G401.6 (cell line): ENCODE measurements around the gene TCEANC2.

Experiments used
- FAIRE-seq: peaks from 2 replicates; lab custom pipeline; 2012; peaks lifted over from hg19 to GRCh38; lab: Jason Lieb, UNC

TCEANC2 gene

DNA sequence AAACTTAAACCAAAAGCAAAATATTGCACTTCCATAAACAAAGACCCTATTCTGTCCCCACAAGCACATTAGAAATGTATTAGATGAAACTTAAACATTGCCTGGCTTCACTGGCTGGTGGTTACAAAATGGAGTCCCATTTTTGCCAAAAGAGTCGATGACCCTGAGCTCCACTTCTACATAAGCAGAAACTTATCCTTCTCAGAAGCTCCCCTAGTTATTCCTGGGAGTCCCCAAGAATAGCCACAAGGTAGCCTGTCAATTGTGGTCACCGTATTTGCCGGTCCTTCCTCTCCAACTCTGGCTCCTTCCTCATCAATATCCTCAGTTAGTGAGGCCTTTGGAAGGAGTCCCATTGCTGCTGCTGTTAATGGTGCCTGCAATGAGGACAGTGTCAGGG lies 62.1 kb downstream of the TCEANC2 start:
- no peak for FAIRE-seq

DNA sequence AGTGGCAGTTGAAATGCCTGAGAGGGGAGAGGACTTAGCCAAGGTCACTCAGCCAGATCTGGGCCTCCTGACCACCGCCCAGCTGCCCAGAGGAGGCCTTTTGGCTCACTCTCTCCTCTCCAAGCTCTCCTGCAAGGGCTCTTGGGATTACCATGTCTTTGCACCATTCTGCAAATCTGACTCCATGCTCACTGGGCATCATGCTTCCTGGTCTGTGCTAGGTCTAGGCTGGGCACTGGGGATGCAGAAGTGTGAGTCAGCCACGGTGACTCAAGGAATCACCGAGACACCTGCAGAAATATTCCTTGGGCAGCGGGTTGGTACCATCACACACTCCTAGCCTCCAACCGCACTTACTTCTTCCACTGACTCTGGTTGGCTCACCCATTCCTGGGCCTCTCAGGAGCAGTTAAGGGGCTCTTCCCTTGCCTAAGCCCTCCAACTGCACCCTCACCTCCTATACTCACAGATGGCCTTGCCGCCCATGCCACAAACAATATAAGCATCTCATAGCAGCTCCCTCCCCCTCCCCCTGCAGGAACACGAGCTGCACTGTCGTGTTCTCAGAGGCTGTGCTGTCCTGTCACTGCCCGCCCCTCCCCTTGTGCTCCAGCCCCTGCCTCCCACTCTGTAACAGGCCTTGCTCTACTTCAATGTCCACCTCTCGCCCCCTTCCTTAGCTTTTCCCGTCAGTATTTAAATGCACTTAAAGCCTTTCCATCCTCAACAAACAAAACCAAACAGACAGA lies 64.6 kb downstream of the TCEANC2 start:
- FAIRE-seq = no peak

DNA sequence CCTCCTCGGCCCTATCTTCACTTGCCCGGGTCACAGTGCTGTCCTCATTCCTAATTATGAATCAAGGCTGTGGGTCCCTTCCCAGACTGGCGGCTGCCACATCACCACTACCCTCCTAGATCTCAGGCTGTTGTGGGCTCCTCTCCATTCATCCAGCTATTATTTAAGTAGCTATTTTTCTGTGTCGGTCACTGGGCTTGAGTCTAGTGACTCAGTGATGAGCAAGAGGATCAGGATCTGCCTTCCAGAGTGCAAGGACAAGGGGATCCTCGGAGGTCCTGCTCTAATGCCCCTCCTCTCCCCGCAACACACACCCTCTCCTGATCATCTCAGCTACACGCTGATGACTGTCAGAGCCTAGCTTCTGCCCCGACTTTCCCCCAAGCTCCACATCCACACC lies 65.3 kb downstream of the TCEANC2 start:
- no peak for FAIRE-seq

DNA sequence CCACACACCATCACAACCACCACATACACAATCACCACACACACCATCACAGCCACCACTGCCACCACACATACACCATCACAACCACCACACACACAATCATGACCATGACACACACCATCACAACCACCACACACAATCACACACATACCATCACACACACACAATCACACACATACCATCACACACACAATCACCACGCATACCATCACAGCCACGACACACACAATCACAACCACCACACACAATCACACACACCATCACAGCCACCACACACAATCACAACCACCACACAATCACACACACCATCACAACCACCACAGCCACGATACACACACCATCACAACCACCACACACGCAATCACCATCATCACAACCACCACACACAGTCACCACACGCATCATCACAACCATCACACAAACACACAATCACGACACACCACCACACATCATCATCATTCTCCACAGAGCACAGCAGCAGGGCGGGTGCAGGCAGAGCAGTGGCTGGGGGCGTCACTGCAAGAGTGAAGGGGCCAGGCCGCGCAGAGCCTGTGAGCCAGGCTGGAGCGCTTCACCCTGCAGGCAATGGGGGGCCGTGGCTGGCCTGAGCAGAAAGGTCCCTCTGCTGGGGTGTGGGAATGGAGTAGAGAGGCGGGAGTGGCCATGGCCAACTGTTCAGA lies 66.8 kb downstream of the TCEANC2 start:
- no peak for FAIRE-seq

DNA sequence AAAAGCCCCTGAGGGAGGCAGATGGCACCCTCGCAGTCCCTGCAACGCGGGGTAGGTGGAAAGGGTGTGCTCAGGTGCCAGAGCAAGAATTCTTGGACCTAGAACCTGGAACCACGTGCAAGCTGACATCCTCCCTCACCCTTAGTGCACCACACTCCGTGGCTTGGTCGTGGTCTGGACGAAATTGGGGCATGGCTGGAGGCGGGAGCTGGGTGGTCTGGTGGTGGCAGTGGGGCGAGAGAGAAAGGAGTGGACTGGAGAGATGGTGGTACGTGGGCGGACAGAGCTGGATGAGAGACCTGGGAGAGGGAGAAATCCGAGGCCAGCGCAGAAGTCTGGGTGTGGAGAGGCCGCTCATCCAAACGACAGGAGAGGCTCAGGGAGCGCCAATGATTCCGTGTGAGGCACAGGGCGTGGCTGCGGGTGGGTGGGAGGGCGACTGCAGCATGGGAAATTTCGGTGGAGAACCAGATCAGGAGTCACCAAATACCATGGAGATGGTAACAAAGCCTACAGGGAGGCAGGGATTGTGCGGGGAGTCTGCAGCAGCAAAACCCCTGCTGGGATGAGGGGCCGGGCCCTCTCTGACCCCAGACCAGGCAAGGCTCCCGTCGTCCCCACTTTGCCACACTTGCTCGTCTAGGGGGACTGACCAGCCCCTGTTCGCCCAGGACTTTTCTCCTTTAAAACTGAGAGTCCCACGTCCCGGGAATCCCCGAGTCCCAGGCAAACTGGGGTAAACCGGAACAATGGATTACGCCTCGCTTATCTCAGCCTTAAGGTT lies 67.5 kb downstream of the TCEANC2 start:
- FAIRE-seq = no peak

DNA sequence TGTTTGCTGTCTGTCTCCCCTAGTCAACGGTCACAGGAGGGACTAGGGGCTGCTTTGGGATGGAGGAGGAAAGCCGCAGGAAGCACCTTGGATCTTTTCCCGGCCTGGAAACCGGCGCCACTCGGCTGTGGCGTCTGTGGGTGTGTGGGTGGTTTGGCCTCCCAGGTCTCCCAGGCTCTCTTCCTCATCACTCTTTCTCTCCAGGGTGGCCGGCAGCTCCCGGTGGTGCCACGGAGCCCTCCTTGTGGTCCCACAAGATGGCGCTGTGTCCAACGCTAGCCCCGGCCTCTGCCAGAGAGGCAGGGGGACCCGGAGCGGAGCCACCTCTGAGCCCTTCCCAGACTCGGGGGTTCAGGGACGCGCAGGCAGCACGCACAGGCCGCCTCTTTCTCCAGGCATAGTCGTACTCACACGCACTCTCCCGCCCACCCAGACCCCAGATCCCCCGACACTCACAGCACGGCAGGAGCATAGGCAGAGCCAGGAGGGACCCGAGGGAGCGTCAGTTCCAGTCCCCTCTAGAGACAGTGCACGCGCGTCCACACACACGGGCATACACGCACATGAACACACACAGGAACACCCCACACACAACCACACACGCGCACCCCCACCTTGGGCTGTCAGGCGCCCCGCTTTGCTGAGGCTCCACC lies 68.2 kb downstream of the TCEANC2 start:
- no peak for FAIRE-seq

DNA sequence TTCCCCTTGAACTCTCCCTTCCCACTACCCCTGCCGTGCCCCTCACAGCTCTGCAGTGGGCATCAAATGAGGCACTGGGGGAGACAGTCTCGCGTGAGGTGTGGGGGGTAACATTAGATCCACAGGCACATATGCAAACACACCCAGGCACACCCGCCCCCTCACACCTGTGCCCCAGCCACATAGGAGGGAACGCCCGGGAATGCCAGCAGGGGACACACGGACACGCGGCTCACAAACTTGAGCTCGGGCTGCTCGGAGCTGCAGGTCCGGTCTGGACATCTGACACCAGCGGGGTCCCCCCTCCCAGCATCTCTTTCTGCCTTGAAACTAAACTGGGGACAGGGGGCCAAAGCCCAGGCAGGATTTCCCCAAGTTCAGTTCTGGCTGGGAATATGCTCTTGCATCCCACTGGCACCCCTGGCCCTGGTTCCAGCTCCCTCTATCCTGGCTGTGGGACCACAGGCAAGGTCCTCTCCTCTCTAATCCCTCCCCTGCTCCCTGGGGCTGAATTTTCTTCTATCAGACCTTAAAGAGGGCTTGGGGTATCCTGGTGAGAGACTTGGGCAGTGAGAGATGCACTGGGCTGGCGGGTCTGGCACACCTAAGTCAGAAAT lies 68.8 kb downstream of the TCEANC2 start:
- no peak for FAIRE-seq

DNA sequence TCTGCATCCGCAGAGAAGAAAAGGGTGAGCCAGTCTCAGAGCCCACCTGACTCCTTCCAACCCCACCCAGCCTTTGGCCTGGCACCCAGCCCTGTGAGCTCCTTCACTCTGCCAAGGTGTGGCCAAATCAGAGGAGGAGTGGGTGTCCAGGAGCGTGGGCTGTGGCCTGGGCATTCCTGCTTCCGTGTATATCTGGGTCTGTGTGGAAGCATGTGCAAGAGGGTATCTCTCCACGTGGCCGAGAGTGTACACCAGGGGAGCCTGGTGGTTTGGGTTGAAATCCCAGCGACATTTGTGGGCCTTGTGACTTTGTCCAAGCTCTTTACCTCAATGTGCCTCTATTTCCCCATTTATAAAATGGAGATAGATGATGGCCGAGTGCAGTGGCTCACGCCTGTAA lies 69.6 kb downstream of the TCEANC2 start:
- FAIRE-seq = no peak

DNA sequence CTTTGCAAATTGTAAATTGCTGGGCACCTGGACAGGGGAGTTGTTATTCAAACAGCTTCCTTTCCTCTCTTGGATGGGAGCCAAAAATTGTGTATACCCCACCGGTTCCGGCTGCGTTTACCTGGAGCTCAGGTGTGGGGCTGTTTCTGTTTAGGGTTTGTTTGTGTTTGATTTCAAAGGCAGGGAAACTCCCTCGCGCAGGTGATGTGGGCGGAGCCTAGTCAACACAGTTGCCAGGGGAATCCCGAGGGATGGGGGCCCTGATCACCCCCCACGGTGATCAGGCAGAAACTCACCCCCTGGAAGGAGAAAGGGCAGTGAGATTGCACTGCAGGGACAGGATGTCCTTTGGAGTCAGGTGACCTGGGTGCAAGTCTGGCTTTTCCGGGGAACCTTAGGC lies 71.1 kb downstream of the TCEANC2 start:
- FAIRE-seq = no peak

DNA sequence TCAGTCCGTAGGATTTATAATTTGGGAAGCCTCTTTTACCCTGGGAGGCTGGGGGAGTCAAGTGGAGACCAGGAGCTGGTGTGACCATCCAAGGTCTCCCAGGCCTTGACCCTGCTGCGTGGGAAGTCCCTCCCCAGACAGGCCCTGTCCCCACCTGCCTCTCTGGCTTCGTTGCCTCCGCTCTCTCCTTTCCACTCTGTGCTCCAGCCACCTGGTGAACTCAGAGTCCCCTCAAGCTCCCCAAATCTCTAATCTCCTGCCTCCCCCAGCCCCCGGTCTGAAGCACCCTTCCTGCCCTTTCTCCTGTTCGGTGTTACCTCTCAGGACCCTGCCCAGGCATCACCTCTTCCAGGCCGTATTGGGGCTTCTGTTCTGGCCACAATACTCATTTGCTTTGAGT lies 71.5 kb downstream of the TCEANC2 start:
- no peak for FAIRE-seq

DNA sequence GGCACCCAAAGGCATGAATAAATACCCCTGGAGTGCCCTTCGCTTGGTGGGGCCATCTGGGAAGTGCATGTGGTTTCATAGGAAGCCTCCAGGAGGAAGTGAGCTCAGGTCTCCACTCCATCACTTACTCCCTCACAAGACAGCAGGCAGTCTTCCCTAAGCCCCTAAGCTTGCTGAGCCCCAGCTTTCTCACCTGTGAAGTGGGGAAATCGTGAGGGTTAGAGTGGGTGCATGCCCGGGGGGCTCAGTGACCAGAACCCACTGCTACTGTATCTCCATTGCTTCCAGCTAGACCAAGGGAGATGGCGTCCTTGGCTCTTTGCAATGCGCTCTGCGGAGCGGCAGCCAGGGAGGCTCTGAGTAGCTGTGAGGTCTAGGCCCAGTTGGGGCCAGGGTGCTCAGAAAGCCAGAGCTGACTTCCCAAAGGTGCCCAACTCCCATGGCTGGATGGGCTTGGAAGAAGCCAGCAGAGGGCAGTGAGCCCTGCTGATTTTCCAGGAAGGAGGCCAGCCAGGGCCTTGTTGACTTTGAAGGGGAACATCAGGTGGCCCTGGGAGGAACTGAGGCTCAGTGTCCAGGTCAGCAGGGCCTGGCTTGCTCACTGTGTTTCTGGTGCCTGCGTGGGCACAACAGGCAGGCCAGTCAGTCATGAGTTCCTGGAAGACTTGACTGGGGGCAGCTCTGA lies 72.1 kb downstream of the TCEANC2 start:
- FAIRE-seq = no peak

DNA sequence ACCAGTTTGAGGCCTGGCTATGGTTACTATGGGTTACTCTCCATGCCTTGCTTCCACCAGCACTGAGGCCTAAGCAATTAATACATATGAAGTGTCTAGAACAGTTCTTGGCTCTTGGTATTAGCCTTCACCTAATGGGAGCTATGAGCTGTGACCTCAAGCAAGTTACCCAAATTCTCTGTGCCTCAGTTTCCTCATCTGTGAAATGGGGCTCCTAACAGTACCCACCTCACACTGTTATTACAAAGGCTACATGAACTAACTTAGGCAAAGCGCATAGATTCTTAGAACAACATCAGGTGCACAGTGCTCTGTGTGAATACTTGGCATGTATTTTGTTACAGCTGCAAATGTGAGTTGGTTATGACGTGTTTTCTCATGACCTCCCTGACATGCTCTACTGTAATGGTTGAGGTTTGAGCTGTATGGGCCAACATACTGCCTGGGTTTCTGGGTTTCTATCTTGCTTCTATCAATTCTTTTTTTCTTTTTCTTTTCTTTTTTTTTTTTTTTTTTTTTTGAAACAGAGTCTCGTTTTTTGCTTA lies 72.9 kb downstream of the TCEANC2 start:
- no peak for FAIRE-seq

DNA sequence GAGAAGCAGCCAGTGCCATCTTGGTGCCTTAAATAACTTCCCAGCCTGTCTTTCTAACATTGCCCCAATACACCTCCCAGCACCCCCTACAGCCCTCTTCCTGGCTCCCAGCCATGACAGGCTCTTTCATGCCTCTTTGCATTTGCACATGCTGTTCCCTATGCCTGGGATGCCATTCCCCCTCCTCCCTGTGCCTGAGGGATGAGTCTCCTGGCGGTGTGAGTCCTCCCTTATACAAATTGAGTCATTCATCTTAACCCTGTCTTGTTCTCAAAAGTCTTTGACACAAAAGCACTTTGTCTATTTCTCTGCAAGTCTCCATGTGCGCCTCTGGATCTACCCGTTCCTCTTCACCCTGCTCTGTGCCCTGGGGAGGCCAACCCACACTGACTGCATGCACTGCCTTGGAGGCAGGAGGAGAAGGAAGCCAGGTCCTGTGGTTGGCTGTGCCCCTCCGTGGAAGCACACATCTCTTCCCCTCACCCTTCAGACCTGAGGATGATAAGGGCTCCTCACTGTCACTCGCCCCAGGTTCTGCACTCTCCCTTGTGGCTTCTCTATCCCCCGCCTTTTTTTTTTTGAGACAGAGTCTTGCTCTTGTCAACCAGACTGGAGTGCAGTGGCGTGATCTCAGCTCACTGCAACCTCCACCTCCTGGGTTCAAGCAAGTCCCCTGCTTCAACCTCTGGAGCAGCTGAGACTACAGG lies 74.3 kb downstream of the TCEANC2 start:
- no peak for FAIRE-seq

DNA sequence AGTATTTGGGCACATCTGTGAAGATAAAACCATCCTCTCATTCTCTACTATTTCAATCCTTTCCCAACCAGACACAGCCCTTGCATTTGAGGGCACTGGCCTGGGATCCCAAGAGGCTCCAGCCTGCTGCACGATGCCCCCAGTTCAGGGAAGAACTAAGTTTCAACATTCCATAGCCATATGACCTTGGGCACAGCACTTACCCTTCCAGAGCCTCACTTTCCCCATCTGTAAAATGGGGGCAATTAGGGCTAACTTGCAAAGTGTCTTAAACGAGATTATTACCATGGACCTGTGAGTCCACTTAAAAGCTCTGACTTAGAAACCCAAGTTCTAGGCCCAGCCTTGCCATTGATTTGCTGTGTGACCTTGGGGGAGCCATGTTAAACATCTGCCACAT lies 76.5 kb downstream of the TCEANC2 start:
- no peak for FAIRE-seq

DNA sequence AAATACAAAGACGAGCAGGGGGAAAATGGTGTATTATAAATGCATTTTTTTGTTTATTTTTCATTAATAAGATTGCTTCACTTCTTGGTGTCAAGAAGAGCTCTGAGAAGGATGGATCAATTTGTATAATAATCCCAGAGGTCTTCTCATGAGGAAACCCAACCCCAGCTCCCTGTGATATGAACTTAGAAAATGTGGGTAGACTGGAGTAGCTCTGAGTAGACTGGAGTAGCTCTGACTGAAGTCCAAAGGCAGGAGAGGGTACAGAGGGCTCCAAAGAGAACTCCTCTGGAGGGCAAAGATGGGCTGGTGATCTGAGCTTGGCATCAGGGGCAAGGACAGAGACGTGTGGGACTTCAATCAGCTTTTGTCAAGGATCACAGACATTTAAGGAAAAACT lies 78.0 kb downstream of the TCEANC2 start:
- no peak for FAIRE-seq

DNA sequence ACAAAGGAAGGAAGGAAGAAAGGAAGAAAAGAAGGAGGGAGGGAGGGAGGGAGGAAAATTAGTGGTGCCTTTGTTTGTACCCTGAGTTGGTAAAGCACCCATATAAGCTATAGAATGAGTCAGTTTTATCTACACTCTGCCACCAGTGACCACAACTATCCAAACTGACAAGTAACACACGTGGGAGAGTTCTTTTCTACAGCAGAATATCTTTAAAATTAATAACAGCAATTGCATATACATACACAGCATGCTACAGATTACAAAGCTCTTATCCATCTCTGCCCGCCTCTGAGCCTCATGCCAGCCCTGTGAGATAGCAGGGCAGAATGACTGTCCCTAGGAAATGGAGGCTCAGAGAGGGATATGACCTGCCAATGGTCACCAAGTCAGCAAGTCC lies 79.1 kb downstream of the TCEANC2 start:
- no peak for FAIRE-seq

DNA sequence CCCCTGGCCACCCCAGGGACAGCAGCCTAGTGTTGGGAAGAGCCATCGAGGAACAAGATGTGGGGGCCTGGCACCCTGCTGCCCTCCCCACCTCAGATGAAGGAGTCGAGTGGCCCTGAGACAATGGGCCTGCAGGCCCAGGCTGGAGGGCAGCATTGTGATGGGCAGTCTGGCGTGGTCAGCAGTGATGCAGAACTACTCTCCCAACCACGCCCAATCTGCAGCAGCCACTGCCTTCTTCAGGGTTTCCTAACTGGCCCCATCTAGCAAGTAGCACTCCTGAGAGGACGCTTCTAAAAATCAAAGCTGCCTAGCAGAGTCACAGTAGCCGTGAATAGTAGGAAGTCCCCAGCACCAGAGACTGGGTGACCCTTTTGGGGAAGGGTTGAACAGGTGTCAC lies 80.9 kb downstream of the TCEANC2 start:
- FAIRE-seq = no peak

DNA sequence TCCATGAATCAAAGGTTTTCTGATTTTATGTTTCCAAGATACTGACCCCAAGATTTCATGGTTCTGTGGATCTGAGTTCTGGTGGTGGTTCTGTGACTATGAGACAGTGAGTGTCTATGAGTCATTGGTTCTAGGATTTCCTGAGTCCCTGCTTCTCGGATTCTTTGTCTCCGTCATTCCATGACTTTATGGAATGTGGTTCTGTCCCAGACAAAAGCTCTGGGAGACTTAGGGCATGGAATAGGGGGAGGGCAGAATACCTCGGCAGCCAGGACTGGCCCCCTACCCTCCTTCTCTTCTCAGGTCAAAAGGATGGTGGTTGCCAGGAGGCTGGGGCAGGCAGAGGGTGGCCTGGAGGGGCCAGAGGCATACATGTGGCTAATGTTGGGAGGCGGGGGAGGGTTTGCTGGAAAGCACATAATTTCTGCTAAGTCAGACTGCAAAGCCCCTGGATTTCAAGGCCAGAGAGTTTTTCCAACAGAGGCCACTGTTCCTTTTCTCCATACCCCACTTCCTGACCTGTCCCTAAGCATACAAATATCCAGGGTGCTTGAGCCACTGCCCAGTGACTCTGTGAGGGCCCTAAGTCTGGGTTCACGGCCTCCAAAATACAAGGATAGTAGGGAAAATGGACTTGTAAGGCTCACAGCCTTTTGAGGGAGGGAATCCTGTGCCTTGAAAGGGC lies 82.2 kb downstream of the TCEANC2 start:
- no peak for FAIRE-seq

DNA sequence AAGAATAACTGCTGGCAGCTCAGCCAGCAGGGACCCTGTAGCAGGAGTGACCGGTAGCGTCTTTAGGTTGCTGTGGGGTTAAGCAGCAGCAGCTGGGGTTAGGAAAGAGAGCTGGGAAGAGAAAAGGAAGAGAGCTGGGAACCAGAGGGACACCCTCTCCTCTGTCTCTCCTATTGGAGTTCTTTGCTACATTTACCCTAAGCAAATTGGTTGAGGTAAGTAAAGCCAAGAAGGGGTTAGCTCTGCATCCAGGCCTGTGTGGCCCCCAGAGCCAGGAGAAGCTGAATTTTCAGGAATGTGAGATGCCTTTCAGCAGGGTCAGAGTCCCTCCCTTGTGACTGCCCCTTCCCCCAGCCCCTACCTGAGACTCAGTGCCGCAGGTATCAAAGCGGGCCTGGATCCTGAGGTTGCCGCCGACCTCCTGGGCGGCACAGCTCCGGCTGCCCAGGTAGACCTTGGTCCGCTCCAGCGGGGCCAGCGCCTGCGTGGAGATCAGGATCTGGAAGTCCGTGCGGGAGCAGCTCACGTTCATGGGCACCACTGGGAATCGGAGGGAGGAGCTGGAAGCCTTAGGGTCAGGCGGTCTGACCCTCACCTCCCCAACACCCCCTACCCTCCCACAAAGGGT lies 83.0 kb downstream of the TCEANC2 start:
- FAIRE-seq = no peak
